ENCODE results near the gene TMEM181.
"Not testable (repeated sequence)": the region's sequence is repeated elsewhere in the genome, so short reads cannot be mapped to it uniquely, and the experiment has no call there.

The TMEM181 gene

GRCh38 chr6:158644231-158645063 lies 84.6 kb downstream of the TMEM181 start, which contains the start of gene DYNLT1:
DYNLT1 (minus strand) TSS chr6:158644743; CDS start chr6:158644708, 35 bp downstream.
- no peak for TF ChIP-seq CTCF (IDR thresholded peaks at IDR 0.05; ENCODE audit: insufficient read depth, missing control alignments)
- FAIRE-seq (no peak), DNase-seq (ENCODE audit: insufficient read length, low spot score) (peak; percentile 88)

GRCh38 chr6:158645064-158646022 lies 85.5 kb downstream of the TMEM181 start:
- no peak for TF ChIP-seq CTCF (IDR thresholded peaks at IDR 0.05; ENCODE audit: insufficient read depth, missing control alignments)
- no peak for FAIRE-seq
- DNase-seq (ENCODE audit: insufficient read length, low spot score) = no peak

- TF ChIP-seq CTCF (IDR thresholded peaks at IDR 0.05; ENCODE audit: insufficient read depth, missing control alignments) = no peak
- no peak for FAIRE-seq
- DNase-seq (ENCODE audit: insufficient read length, low spot score) = no peak
These were observed 86.4 kb downstream of the TMEM181 start for GRCh38 chr6:158646023-158646910.

GRCh38 chr6:158647501-158647900 lies 87.6 kb downstream of the TMEM181 start:
- FAIRE-seq = no peak
- no peak for TF ChIP-seq CTCF (IDR thresholded peaks at IDR 0.05; ENCODE audit: insufficient read depth, missing control alignments)
- DNase-seq (ENCODE audit: insufficient read length, low spot score) = no peak

- no peak for TF ChIP-seq CTCF (IDR thresholded peaks at IDR 0.05; ENCODE audit: insufficient read depth, missing control alignments)
- no peak for DNase-seq (ENCODE audit: insufficient read length, low spot score)
- no peak for FAIRE-seq
These were observed 88.8 kb downstream of the TMEM181 start for GRCh38 chr6:158648682-158649131.

- DNase-seq (ENCODE audit: insufficient read length, low spot score) (no peak), FAIRE-seq (no peak)
- no peak for TF ChIP-seq CTCF (IDR thresholded peaks at IDR 0.05; ENCODE audit: insufficient read depth, missing control alignments)
These were observed 89.6 kb downstream of the TMEM181 start, which contains the start of gene SYTL3 for GRCh38 chr6:158649289-158650143. SYTL3 (plus strand) TSS chr6:158650054; CDS start chr6:158663269, 13,215 bp downstream.

- not testable (repeated sequence) for DNase-seq (ENCODE audit: insufficient read length, low spot score); FAIRE-seq
These were observed 92.3 kb downstream of the TMEM181 start for GRCh38 chr6:158651981-158652737.

All from D721Med (cell line).